Stimulated activated CD4-positive, alpha-beta T cell treated with anti-CD3 and anti-CD28 coated beads, Interleukin-1b, Interleukin-23, amount 100 ng/mL, for 1 hour (primary cell): ENCODE results near the gene TEX2.
A peak's percentile ranks its signal among the peaks of the same experiment; 100 is the strongest.
"Not testable (repeated sequence)": the region's sequence is repeated elsewhere in the genome, so short reads cannot be mapped to it uniquely, and the experiment has no call there.

ENCODE experiments used
- DNase-seq, 2 donors: peaks; one replicate each; pipeline ENCODE4 v3.0.0-alpha.2; 2020; ENCODE audit warnings: low read depth in 2 of 2

The TEX2 gene

GRCh38 chr17:64145751-64146417, 117.2 kb downstream of the TEX2 start:
- peak; percentile 87 to 93 for DNase-seq

GRCh38 chr17:64145375-64145750, 117.7 kb downstream of the TEX2 start:
- no peak for DNase-seq

- no peak for DNase-seq
These were observed 123.5 kb downstream of the TEX2 start for GRCh38 chr17:64139542-64139941.

- DNase-seq, result no peak
These were observed 124.6 kb downstream of the TEX2 start for GRCh38 chr17:64138441-64138840.

GRCh38 chr17:64135000-64135399, 128.1 kb downstream of the TEX2 start:
- DNase-seq, result no peak

- DNase-seq, result no peak
These were observed 128.7 kb downstream of the TEX2 start for GRCh38 chr17:64134216-64134970.

- no peak for DNase-seq
These were observed 129.4 kb downstream of the TEX2 start for GRCh38 chr17:64133546-64134215.

- DNase-seq, result no peak
These were observed 131.3 kb downstream of the TEX2 start for GRCh38 chr17:64131606-64132270.

- DNase-seq, result peak in 1 of 2 donors; percentile 25
These were observed 132.5 kb downstream of the TEX2 start for GRCh38 chr17:64130559-64131001.

GRCh38 chr17:64129765-64130558, 133.1 kb downstream of the TEX2 start, which contains the start of gene ERN1:
TSS of gene ERN1 (minus strand) at chr17:64130144. CDS start at chr17:64130029, 115 bp downstream.
- DNase-seq, result peak; percentile 88 to 89

- DNase-seq, result no peak
These were observed 133.6 kb downstream of the TEX2 start for GRCh38 chr17:64129515-64129764.

GRCh38 chr17:64128787-64129514, 134.1 kb downstream of the TEX2 start:
- DNase-seq, result no peak

- DNase-seq, result no peak
These were observed 136.1 kb downstream of the TEX2 start for GRCh38 chr17:64126918-64127317.

- DNase-seq, result no peak
These were observed 137.1 kb downstream of the TEX2 start for GRCh38 chr17:64125937-64126336.

- DNase-seq, result no peak
These were observed 138.5 kb downstream of the TEX2 start for GRCh38 chr17:64124609-64125008.

- DNase-seq, result no peak
These were observed 139.9 kb downstream of the TEX2 start for GRCh38 chr17:64123114-64123513.

- DNase-seq, result not testable (repeated sequence)
These were observed 141.9 kb downstream of the TEX2 start for GRCh38 chr17:64120972-64121786.

GRCh38 chr17:64120159-64120810, 142.8 kb downstream of the TEX2 start:
- no peak for DNase-seq
